ENCODE data around the gene SLC25A29.
"Not testable (repeated sequence)": the region's sequence is repeated elsewhere in the genome, so short reads cannot be mapped to it uniquely, and the experiment has no call there.

The SLC25A29 gene

GRCh38 chr14:100306101-100306997 lies at the start of gene SLC25A29:
Gene SLC25A29, minus strand, starts transcription at chr14:100306444. Its CDS starts 212 bp downstream, at chr14:100306232.
- peak; percentile 60 for DNase-seq

GRCh38 chr14:100350986-100351385 lies 44.7 kb upstream of the SLC25A29 start:
- DNase-seq, result no peak

- no peak for DNase-seq
Observed at GRCh38 chr14:100350276-100350926, 44.2 kb upstream of the SLC25A29 start.

GRCh38 chr14:100348784-100349685 lies 42.8 kb upstream of the SLC25A29 start:
- DNase-seq, result no peak

GRCh38 chr14:100348253-100348729 lies 42.0 kb upstream of the SLC25A29 start:
- no peak for DNase-seq

GRCh38 chr14:100346306-100347091 lies 40.3 kb upstream of the SLC25A29 start:
- DNase-seq, result no peak

GRCh38 chr14:100345711-100346110 lies 39.5 kb upstream of the SLC25A29 start:
- DNase-seq, result no peak

- DNase-seq, result not testable (repeated sequence)
Observed at GRCh38 chr14:100344657-100345056, 38.4 kb upstream of the SLC25A29 start.

- not testable (repeated sequence) for DNase-seq
Observed at GRCh38 chr14:100342826-100343225, 36.6 kb upstream of the SLC25A29 start.

- no peak for DNase-seq
Observed at GRCh38 chr14:100342195-100342594, 36.0 kb upstream of the SLC25A29 start.

- DNase-seq, result no peak
Observed at GRCh38 chr14:100341301-100342031, 35.2 kb upstream of the SLC25A29 start.

GRCh38 chr14:100340423-100340813 lies 34.2 kb upstream of the SLC25A29 start:
- DNase-seq, result no peak

GRCh38 chr14:100339766-100340422 lies 33.6 kb upstream of the SLC25A29 start:
- no peak for DNase-seq

GRCh38 chr14:100336618-100337530 lies 30.6 kb upstream of the SLC25A29 start:
- no peak for DNase-seq

- no peak for DNase-seq
Observed at GRCh38 chr14:100334904-100335303, 28.7 kb upstream of the SLC25A29 start.

- DNase-seq, result no peak
Observed at GRCh38 chr14:100333827-100334226, 27.6 kb upstream of the SLC25A29 start.

- DNase-seq, result no peak
Observed at GRCh38 chr14:100333311-100333710, 27.1 kb upstream of the SLC25A29 start.

- DNase-seq, result no peak
Observed at GRCh38 chr14:100332797-100333196, 26.6 kb upstream of the SLC25A29 start.

- DNase-seq, result no peak
Observed at GRCh38 chr14:100332071-100332639, 25.9 kb upstream of the SLC25A29 start.
